ENCODE results near the gene MTCH2. TPM values are rescaled to one million over a fixed set of nuclear protein-coding genes. Genes with fewer than 3 reads are reported as not detected.

The MTCH2 gene
- total RNA-seq, 4 donors from 2014 or later: 43.3 to 66.4 (median 44.7) TPM

DNA sequence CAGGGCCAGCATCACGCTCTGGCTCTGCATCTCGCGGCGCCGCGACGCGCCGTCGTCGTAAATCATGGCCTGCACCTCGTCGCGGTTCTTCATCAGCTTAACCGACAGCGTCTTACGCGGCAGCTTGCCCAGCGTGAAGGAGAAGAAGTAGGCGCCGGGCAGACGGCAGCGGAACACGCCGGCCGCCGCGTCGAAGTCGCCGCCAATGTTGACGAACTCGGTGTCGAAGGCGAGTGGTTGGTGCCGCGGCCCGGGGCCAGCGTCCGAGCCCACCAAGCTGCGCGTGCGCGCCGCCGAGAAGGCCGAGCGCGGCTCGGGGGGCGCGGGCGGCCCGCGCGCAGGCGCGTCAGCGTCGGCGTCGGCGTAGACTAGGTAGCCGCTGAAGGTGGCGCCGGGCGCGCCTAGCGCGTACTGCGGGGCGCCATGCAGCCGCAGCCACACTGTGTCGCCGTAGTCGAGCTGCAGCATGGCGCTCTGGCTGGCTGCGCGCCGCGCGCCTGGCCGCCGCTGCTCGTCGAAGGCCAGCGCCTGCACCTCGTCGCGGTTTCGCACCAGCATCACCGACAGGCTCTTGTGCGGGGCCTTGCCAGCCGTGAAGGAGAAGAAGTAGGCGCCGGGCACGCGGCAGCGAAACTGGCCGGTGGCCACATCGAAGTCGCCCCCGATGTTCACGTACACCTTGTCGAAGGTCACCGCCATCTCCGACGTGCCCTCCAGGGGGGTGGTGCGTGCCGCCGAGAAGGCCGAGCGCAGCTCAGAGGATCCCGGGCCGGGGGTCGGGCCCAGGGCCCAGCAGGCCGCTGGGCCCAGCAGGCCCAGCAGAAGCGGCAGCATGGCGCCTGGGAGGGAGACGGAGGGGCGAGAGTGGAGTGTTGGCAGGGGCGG lies 52.1 kb downstream of the MTCH2 start:
- TF ChIP-seq, protein P1, sequence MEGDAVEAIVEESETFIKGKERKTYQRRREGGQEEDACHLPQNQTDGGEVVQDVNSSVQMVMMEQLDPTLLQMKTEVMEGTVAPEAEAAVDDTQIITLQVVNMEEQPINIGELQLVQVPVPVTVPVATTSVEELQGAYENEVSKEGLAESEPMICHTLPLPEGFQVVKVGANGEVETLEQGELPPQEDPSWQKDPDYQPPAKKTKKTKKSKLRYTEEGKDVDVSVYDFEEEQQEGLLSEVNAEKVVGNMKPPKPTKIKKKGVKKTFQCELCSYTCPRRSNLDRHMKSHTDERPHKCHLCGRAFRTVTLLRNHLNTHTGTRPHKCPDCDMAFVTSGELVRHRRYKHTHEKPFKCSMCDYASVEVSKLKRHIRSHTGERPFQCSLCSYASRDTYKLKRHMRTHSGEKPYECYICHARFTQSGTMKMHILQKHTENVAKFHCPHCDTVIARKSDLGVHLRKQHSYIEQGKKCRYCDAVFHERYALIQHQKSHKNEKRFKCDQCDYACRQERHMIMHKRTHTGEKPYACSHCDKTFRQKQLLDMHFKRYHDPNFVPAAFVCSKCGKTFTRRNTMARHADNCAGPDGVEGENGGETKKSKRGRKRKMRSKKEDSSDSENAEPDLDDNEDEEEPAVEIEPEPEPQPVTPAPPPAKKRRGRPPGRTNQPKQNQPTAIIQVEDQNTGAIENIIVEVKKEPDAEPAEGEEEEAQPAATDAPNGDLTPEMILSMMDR (IDR thresholded peaks at IDR 0.05; ENCODE audit: low read depth): no peak

DNA sequence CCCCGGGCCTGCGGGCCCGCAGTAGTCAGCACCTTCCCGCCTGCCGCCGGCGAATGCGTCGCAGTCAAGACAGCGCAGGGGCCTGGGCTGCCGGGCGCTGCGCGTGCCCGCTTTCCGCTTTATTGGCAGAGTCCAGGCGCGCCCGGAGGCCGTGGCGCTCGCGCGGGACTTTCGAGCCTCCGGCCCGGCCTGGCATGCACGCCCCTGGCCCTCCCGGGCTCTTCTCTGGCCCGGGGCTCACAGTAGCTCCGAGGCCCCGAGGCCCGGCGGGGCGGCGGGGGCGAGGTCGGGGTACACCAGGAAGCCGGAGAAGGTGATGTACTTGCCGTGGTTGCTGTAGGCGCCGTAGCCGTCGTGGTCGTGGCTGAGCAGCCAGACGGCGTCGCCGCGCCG lies 52.8 kb downstream of the MTCH2 start:
- TF ChIP-seq, protein P1 (IDR thresholded peaks at IDR 0.05; ENCODE audit: low read depth): no peak

DNA sequence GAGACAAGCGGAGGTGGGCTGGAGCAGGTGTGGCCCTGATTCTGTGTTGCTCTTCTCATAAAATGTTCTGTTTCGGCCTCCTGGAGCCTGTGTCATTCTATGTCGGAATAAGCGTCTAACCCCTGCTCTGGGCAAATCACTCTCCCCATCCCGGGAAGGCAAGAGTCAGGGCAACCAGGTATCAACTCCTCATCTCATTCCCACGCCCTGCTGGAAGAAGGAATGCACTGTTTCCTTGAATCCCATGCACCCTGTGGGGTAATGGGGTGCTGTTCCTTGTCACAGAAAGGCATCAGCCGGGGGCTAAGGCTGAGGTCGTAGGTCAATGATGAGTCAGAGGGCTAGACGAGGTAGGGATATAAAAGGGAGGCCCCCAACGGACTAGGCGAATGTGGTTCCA lies 53.2 kb downstream of the MTCH2 start:
- TF ChIP-seq, protein P1 (IDR thresholded peaks at IDR 0.05; ENCODE audit: low read depth): no peak

DNA sequence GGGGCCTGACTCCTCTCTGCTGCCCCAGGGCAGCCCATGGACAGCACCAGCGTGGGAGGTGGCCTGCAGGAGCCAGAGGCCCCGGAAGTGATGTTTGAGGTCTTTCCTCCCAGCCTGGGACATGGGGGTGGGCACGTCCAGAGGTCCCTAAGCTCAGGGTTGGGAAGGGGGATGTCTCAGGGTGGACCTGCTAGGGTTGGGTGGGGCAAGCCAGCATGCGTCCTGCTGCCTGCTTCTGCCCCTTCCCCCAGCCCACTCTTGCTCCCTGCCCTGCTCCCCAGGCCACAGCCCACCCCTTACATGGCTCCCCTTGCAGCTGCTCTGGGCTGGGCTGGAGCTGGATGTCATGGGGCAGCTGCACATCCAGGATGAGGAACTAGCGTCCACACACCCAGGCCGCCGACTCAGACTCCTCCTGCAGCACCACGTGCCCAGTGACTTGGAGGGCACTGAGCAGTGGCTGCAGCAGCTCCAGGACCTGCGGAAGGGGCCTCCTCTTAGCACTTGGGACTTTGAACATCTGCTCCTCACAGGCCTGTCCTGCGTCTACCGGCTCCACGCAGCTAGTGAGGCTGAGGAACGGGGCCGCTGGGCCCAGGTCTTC lies 54.5 kb downstream of the MTCH2 start:
- TF ChIP-seq, protein P1 (IDR thresholded peaks at IDR 0.05; ENCODE audit: low read depth): no peak

DNA sequence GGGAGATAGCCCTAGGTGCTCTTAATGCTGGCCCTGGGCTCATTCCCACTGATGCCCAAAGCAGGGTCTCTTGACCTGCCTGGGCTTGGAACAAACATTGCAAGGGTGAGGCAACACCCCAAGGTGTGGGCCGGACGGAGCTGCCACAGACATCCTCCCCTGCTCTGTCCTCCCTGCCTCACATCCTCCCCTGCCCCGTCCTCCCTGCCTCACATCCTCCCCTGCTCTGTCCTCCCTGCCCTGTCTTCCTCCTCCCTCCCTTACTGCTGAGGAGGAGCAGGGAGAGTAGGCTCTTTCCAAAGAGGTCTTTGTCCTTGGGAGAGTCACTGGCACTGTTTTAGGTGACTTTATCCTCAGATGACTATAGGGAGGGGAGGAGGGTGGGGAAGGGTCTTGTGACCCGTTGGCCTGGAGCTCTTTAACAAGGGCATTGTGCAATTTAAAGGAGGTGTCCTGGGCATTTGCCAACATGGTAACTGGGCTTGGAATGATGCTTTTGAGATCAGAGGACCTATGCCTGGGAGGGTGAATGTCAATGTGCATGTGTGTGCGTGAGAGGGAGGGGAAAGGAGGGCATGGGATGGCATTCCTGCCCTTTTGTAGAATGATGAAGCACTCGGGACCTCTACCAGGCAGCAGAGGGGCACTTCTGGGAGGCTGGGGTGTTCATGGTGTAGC lies 55.2 kb downstream of the MTCH2 start:
- TF ChIP-seq, protein P1 (IDR thresholded peaks at IDR 0.05; ENCODE audit: low read depth): no peak

DNA sequence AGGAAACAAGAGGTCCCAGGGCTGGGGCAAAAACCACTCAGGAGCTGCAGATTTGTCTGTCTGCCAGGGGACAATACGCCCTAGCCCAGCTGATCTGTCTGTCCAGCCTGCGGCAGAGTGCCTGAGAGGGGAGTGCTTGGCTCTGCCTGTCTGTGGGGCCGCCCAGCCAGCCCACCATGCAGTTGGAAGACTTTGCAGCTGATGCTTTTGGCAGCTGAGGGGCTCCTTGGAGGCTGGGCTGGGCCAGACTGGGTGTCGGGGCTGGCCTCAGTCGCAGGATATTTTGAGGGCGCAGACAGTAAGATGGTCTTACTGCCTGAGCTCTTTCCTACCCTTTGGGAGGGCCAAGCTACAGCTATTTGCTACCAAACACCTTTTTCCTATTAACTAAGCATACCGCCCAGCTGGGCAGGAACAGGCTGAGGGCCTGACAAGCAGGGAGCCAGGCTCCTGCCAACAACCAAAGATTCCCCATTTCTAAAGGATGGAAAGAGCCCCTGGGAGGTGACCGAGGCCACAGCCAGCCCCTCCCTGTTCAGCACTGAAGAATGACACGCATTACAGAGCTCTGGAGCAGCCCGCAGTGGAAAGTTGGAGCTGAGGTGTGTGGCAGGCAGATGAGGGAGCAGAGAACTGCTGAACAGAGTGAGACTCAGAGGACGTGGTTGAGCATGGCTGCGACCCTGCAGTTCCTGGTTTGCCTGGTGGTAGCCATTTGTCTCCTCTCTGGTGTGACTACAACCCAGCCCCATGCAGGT lies 56.1 kb downstream of the MTCH2 start, which contains the start of gene FAM180B:
Gene FAM180B, plus strand, starts transcription at position 581 of the 758 bp plus-strand sequence. Its CDS starts 91 bp downstream, at position 672.
- TF ChIP-seq, protein P1 (IDR thresholded peaks at IDR 0.05; ENCODE audit: low read depth): no peak

All from subcutaneous adipose tissue (tissue), 4 donors.